Stomach (tissue), 4 donors: ENCODE data around the gene STARD10.

Experiments used
- EP300 ChIP-seq: sonication (generic); formaldehyde crosslinking; IDR thresholded peaks from one replicate; pipeline ENCODE4 v1.6.1; 2017; ENCODE audit warnings: antibody characterized with exemption
- POLR2A ChIP-seq, 4 donors: fragments of 450-650 bp; IDR thresholded peaks; one replicate each; pipeline ENCODE4 v1.6.1; 2016; ENCODE audit warnings: antibody characterized with exemption in 4 of 4, control low read depth in 2 of 4, mild to moderate bottlenecking in 1 of 4, moderate library complexity in 1 of 4
- POLR2AphosphoS5 ChIP-seq, 3 donors: sonication (generic); formaldehyde crosslinking; IDR thresholded peaks; one replicate each; pipeline ENCODE4 v1.6.1; 2016; ENCODE audit warnings: antibody characterized with exemption in 3 of 3
- TF ChIP-seq, protein P1 (sequence below), 7 experiments: fragments of 450-650 bp in 4 of 7; fragments of 200-600 bp in 3 of 7; sonication (generic) in 3 of 7; IDR thresholded peaks; one replicate each; pipeline ENCODE4 v1.5.1; 2016 to 2019; ENCODE audit warnings: antibody characterized with exemption in 7 of 7, control low read depth in 2 of 7, mild to moderate bottlenecking in 1 of 7

DNA sequence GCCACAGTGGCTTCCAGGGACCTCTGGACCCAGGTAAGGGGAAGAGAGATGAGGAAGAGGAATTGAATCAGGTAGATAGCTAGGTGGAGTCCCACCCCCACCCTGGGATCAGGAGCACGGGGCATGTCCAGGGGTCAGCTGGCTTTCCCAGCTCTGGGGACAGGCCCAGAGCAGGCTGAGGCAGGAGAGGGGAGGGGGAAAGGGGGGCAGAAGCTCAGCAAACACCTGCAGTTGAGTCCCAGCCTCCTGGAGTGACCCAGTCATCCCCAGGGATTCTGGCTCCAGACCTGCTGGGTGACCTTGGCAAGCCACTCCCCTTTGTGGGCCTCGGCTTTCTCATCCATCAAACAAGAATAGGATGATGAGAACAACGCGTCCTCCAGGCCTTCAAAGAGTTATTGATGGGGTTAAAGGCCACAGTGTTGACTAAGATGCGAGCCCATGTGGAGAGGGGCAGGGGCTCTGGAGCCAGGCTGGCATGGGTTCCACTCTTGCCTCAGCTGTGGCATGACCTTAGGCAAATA, 16.0 kb downstream of the STARD10 start:
- TF ChIP-seq, protein P1, sequence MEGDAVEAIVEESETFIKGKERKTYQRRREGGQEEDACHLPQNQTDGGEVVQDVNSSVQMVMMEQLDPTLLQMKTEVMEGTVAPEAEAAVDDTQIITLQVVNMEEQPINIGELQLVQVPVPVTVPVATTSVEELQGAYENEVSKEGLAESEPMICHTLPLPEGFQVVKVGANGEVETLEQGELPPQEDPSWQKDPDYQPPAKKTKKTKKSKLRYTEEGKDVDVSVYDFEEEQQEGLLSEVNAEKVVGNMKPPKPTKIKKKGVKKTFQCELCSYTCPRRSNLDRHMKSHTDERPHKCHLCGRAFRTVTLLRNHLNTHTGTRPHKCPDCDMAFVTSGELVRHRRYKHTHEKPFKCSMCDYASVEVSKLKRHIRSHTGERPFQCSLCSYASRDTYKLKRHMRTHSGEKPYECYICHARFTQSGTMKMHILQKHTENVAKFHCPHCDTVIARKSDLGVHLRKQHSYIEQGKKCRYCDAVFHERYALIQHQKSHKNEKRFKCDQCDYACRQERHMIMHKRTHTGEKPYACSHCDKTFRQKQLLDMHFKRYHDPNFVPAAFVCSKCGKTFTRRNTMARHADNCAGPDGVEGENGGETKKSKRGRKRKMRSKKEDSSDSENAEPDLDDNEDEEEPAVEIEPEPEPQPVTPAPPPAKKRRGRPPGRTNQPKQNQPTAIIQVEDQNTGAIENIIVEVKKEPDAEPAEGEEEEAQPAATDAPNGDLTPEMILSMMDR (IDR thresholded peaks at IDR 0.05), result no peak
- TF ChIP-seq EP300 (no peak), POLR2AphosphoS5 (IDR thresholded peaks at IDR 0.05) (no peak), POLR2A (IDR thresholded peaks at IDR 0.05) (no peak)
